IPS-18a (cell line): ENCODE data around the gene NCOA6.
A peak's percentile ranks its signal among the peaks of the same experiment; 100 is the strongest.

ENCODE experiments used
- H3K27ac ChIP-seq: one replicate; pipeline ENCODE4 v1.5.1; 2013; ENCODE audit warnings: low read length
- H3K27me3 ChIP-seq: one replicate; pipeline ENCODE4 v1.6.1; 2013; ENCODE audit warnings: mild to moderate bottlenecking, low read length; ENCODE audit not compliant: control insufficient read depth, insufficient read depth
- H3K36me3 ChIP-seq: one replicate; pipeline ENCODE4 v1.6.1; 2013; ENCODE audit warnings: low read depth, low read length; ENCODE audit not compliant: control insufficient read depth
- H3K4me1 ChIP-seq: one replicate; pipeline ENCODE4 v1.6.1; 2013; ENCODE audit warnings: low read depth, low read length; ENCODE audit not compliant: control insufficient read depth
- H3K4me3 ChIP-seq: one replicate; pipeline ENCODE4 v1.5.1; 2013; ENCODE audit warnings: low read length
- H3K9ac ChIP-seq: one replicate; pipeline ENCODE4 v1.6.1; 2013; ENCODE audit warnings: mild to moderate bottlenecking, low read length, moderate library complexity
- H3K9me3 ChIP-seq: one replicate; pipeline ENCODE4 v1.6.1; 2013; ENCODE audit warnings: low read depth, low read length; ENCODE audit not compliant: control insufficient read depth

NCOA6 gene

DNA sequence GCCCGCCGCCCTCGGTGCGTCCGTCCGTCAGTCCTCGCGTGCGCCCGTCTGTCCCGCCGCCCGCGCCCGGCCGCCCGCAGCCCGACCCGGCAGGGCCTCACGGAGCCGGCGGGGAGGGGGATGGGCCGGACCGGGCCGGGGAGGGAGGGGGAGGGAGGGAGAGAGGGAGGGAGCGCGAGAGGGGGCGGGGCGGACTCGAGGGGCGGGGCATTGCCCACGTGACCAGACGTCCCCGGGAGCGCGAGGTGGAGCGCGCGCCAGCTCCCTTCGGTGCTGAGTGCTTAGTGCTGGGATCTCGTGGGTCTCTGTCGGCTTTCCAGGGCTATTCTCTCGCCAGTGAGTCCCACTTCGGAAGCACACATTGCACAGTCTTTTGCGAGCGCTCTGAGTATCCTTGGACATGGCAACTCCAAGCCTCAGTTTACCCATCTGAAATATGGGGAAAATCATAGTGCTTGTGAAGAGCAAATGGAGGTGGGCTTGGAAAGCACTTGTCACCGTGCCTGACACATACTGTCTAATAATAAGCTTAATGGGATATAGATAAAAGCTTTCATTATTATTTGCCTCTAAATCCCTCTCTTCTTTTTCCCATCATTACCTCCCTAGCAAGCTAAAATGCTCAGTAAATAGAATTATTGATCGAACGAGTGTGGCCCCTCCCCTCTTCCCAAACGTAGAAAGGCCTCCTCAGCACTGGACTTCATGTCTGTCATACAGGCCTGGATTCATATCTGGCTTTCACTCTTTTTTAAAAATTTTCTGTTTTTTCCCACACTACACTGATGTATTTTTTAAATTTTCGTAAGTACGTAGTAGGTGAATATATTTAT, at the start of gene NCOA6:
Gene NCOA6 (minus strand): TSS at position 122 of the 833 bp plus-strand sequence. CDS start 43,296 bp downstream, outside the sequence.
- Histone ChIP-seq H3K9me3 (no peaks in the 10 kb centered on the region), H3K9ac (peak within 1 kb of the TSS; percentile 65), H3K36me3 (no peaks in the 10 kb centered on the region), H3K4me1 (peaks cover 5% of the 10 kb centered on the region), H3K4me3 (peak within 1 kb of the TSS; percentile 86), H3K27ac (peak within 1 kb of the TSS; percentile 15), H3K27me3 (no peaks in the 10 kb centered on the region)

DNA sequence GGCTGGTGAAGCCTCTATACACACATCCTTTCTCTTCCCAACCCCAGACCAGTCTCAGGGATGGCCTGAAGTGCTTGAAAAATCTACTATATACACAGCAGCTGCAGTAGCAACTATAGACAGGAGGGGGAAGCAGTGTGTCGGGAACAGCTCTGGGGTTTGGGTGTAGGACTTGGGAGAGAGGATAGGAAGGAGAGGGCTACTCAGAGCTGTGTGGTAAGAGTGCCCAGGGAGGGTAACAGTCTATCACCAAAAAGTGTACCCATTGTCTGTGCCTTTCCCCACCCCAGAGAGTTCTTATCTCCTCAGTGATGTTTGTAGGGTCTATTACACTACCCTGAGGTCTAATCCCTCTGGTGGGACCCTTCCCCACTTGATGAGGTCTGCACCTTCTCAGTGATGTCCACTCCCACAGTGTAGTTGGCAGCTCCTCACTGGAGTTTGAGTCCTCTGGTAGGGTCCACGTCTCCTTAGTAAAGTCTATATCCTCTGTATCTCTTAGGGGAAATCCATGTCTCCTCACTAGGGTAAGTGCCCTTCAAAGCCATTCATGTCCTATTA, 48.7 kb upstream of the NCOA6 start:
- H3K4me1 ChIP-seq, result peaks cover 7% of the 10 kb centered on the region
- no peaks in the 10 kb centered on the region for H3K36me3 ChIP-seq
- no peaks in the 10 kb centered on the region for H3K9me3 ChIP-seq
- H3K9ac ChIP-seq, result no peak overlapping the region
- peaks cover 24% of the 10 kb centered on the region for H3K27me3 ChIP-seq
- H3K27ac ChIP-seq, result no peak overlapping the region
- H3K4me3 ChIP-seq, result no peak overlapping the region

DNA sequence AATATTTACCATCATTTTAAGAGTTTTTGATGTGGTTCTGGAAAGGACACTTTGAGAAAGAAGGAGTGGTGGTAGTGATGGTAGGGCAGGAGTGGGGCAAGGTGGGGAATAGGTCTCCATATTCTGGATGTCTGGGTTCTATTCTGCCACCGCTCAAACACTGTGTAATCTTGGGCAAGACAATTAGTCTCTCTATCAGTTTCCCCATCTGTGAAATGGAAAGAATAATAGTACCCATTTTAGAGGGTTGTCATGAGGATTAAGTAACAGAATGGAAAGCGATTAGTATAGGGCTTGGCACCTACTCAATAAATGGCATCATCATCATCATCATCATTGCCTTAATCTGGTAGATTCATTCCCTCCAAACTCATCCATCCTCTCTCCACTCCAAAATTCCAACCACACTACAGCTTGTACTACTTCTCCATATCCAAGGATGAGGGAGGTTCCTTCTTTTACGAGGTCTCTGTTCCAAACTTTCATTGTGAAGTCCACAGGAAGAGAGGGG, 48.2 kb upstream of the NCOA6 start:
- Histone ChIP-seq H3K27ac (no peak overlapping the region), H3K9me3 (no peaks in the 10 kb centered on the region), H3K27me3 (peaks cover 24% of the 10 kb centered on the region), H3K36me3 (no peaks in the 10 kb centered on the region), H3K4me3 (no peak overlapping the region), H3K4me1 (peaks cover 7% of the 10 kb centered on the region), H3K9ac (no peak overlapping the region)

- no peaks in the 10 kb centered on the region for H3K36me3 ChIP-seq
- H3K4me3 ChIP-seq, result peak within 1 kb of the TSS; percentile 81
- peak within 1 kb of the TSS; percentile 4 for H3K9ac ChIP-seq
- no peaks in the 10 kb centered on the region for H3K9me3 ChIP-seq
- no peak within 1 kb of the TSS for H3K27ac ChIP-seq
- H3K27me3 ChIP-seq, result peaks cover 24% of the 10 kb centered on the region
- H3K4me1 ChIP-seq, result peaks cover 7% of the 10 kb centered on the region
Measured at GRCh38 chr20:34872622-34873224, 47.3 kb upstream of the NCOA6 start, which contains the start of gene GGT7. Gene GGT7 (minus strand): TSS chr20:34872856. CDS start chr20:34872815, 41 bp downstream.

DNA sequence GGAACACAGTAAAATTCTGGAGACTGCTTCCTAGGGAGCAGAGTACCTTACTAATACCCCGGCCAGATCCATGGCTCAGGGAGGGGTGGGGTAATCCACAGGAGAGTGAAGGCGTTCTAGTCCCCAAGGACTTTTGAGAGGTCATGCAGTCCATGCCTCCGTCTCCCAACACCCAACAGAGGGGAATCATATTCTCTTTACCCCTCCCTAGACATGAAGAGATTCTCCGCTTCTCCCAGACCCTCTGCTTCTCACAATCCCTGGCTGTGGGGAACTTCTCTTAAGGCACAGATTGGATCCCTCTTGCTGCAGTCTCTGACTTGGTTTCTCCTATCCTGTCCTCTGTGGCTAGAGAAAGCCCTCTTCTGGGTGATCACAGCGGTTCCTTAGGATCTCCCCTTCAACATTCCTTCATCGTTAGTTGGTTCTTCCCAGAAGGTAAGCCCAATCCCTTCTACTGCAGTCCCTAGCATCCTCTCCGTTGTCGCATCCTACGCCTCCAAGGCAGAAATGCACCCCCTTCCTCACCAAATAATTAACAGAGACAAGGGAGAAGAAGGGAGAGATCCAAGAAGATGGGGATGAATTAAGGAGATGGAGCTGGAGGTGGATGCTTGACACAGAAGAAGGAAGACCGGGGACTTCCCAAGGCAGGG, 46.6 kb upstream of the NCOA6 start:
- peaks cover 7% of the 10 kb centered on the region for H3K4me1 ChIP-seq
- H3K36me3 ChIP-seq, result no peaks in the 10 kb centered on the region
- H3K9ac ChIP-seq, result peak overlapping the region; percentile 4
- H3K27ac ChIP-seq, result no peak overlapping the region
- H3K4me3 ChIP-seq, result peak overlapping the region; percentile 81
- no peaks in the 10 kb centered on the region for H3K9me3 ChIP-seq
- H3K27me3 ChIP-seq, result peaks cover 20% of the 10 kb centered on the region

GRCh38 chr20:34871320-34871926, 46.0 kb upstream of the NCOA6 start:
- Histone ChIP-seq H3K9me3 (no peaks in the 10 kb centered on the region), H3K4me1 (peaks cover 7% of the 10 kb centered on the region), H3K4me3 (peak overlapping the region; percentile 81), H3K27me3 (peaks cover 15% of the 10 kb centered on the region), H3K9ac (no peak overlapping the region), H3K36me3 (no peaks in the 10 kb centered on the region), H3K27ac (no peak overlapping the region)

GRCh38 chr20:34864216-34864615, 38.8 kb upstream of the NCOA6 start:
- Histone ChIP-seq H3K4me3 (no peak overlapping the region), H3K27ac (no peak overlapping the region), H3K4me1 (peaks cover 4% of the 10 kb centered on the region), H3K9me3 (no peaks in the 10 kb centered on the region), H3K9ac (no peak overlapping the region), H3K27me3 (no peaks in the 10 kb centered on the region), H3K36me3 (no peaks in the 10 kb centered on the region)

GRCh38 chr20:34863421-34863965, 38.0 kb upstream of the NCOA6 start:
- no peak overlapping the region for H3K27ac ChIP-seq
- no peaks in the 10 kb centered on the region for H3K36me3 ChIP-seq
- H3K4me3 ChIP-seq, result no peak overlapping the region
- no peaks in the 10 kb centered on the region for H3K27me3 ChIP-seq
- H3K9me3 ChIP-seq, result no peaks in the 10 kb centered on the region
- H3K9ac ChIP-seq, result no peak overlapping the region
- peaks cover 4% of the 10 kb centered on the region for H3K4me1 ChIP-seq

- H3K36me3 ChIP-seq, result no peaks in the 10 kb centered on the region
- peaks cover 4% of the 10 kb centered on the region for H3K4me1 ChIP-seq
- H3K27ac ChIP-seq, result no peak overlapping the region
Measured at GRCh38 chr20:34862724-34863123, 37.3 kb upstream of the NCOA6 start.

GRCh38 chr20:34861386-34862084, 36.1 kb upstream of the NCOA6 start:
- Histone ChIP-seq H3K4me3 (no peak overlapping the region), H3K9me3 (no peaks in the 10 kb centered on the region), H3K4me1 (peaks cover 4% of the 10 kb centered on the region), H3K27me3 (no peaks in the 10 kb centered on the region), H3K27ac (no peak overlapping the region), H3K9ac (no peak overlapping the region), H3K36me3 (peaks cover 4% of the 10 kb centered on the region)

More at GRCh38 chr20:34862724-34863123, 37.3 kb upstream of the NCOA6 start:
- H3K9me3 ChIP-seq, result no peaks in the 10 kb centered on the region
- no peak overlapping the region for H3K4me3 ChIP-seq
- H3K27me3 ChIP-seq, result no peaks in the 10 kb centered on the region
- no peak overlapping the region for H3K9ac ChIP-seq
